Neural cell (in vitro differentiated cells): ENCODE measurements around the gene ITGB4. TPM values are rescaled to one million over a fixed set of nuclear protein-coding genes. Genes with fewer than 3 reads are reported as not detected.

ENCODE experiments used
- H2AFZ ChIP-seq: fragments of 200-600, 300-800 bp; sonication (generic), shearing (Covaris generic); 2 replicates; pipeline ENCODE4 v1.6.0; 2014; ENCODE audit warnings: low read depth, mild to moderate bottlenecking, antibody characterized with exemption, low read length, moderate library complexity
- H3F3A ChIP-seq: fragments of 200-600 bp; shearing (Covaris generic); 2 replicates; pipeline ENCODE4 v1.6.1; 2016; ENCODE audit warnings: mild to moderate bottlenecking, moderate library complexity, mixed read lengths, antibody characterized with exemption, low read length; ENCODE audit not compliant: insufficient read depth, poor library complexity, severe bottlenecking
- H3K27ac ChIP-seq: fragments of 200-600, 300-800 bp; sonication (generic), shearing (Covaris generic); 2 replicates; pipeline ENCODE4 v1.5.1; 2014; ENCODE audit warnings: mild to moderate bottlenecking, low read length, moderate library complexity
- H3K27me3 ChIP-seq: fragments of 300-800, 200-600 bp; sonication (generic), shearing (Covaris generic); 2 replicates; pipeline ENCODE4 v1.6.0; 2014; ENCODE audit warnings: mild to moderate bottlenecking, low read depth, low read length, moderate library complexity; ENCODE audit not compliant: insufficient read depth
- H3K36me3 ChIP-seq: fragments of 300-800, 200-600 bp; sonication (generic), shearing (Covaris generic); 2 replicates; pipeline ENCODE4 v1.5.1; 2014; ENCODE audit warnings: mild to moderate bottlenecking, antibody characterized with exemption, low read length, moderate library complexity; ENCODE audit not compliant: insufficient read depth
- H3K4me2 ChIP-seq: fragments of 300-800, 200-600 bp; sonication (generic), shearing (Covaris generic); 2 replicates; pipeline ENCODE4 v1.6.0; 2014; ENCODE audit warnings: mild to moderate bottlenecking, low read length
- H3K4me3 ChIP-seq: fragments of 300-800, 200-600 bp; sonication (generic), shearing (Covaris generic); 2 replicates; pipeline ENCODE4 v1.5.1; 2014; ENCODE audit warnings: mild to moderate bottlenecking, low read length, moderate library complexity
- H3K79me2 ChIP-seq: fragments of 200-600 bp; shearing (Covaris generic); replicated peaks from 2 replicates; pipeline ENCODE4 v1.6.0; 2014; ENCODE audit warnings: mild to moderate bottlenecking, low read length, moderate library complexity; ENCODE audit not compliant: insufficient read depth
- H3K9ac ChIP-seq: fragments of 300-800, 200-600 bp; sonication (generic), shearing (Covaris generic); 2 replicates; pipeline ENCODE4 v1.6.1; 2016; ENCODE audit warnings: mild to moderate bottlenecking, low read length, mixed read lengths
- H3K9me2 ChIP-seq: fragments of 200-600 bp; shearing (Covaris generic); 2 replicates; pipeline ENCODE4 v1.6.1; 2016; ENCODE audit warnings: mild to moderate bottlenecking, low read length, mixed read lengths; ENCODE audit not compliant: insufficient read depth
- H3K9me3 ChIP-seq: fragments of 200-600, 300-800 bp; sonication (generic), shearing (Covaris generic); 2 replicates; pipeline ENCODE4 v1.6.1; 2016; ENCODE audit warnings: mild to moderate bottlenecking, mixed run types, low read length, moderate library complexity, mixed read lengths
- H4K20me1 ChIP-seq: fragments of 200-600 bp; shearing (Covaris generic); 2 replicates; pipeline ENCODE4 v1.6.1; 2016; ENCODE audit warnings: mild to moderate bottlenecking, mixed run types; ENCODE audit not compliant: insufficient read depth
- CTCF ChIP-seq: fragments of 450-650 bp; IDR thresholded peaks from 2 replicates; pipeline ENCODE4 v1.5.1; 2014; ENCODE audit warnings: antibody characterized with exemption, mild to moderate bottlenecking, moderate library complexity; ENCODE audit not compliant: poor library complexity, severe bottlenecking
- EP300 ChIP-seq: fragments of 450-650 bp; conservative IDR thresholded peaks from 2 replicates; pipeline ENCODE4 v1.6.1; 2014; ENCODE audit warnings: antibody characterized with exemption, mild to moderate bottlenecking, moderate library complexity; ENCODE audit not compliant: poor library complexity, severe bottlenecking
- EZH2 ChIP-seq: fragments of 200-600, 300-800 bp; shearing (Covaris generic), sonication (generic); IDR thresholded peaks from 2 replicates; pipeline ENCODE4 v1.6.1; 2014; ENCODE audit warnings: antibody characterized with exemption, low read length, borderline replicate concordance, mild to moderate bottlenecking; ENCODE audit not compliant: insufficient read depth, poor library complexity, severe bottlenecking
- MXI1 ChIP-seq: fragments of 450-650 bp; conservative IDR thresholded peaks from 2 replicates; pipeline ENCODE4 v1.6.1; 2014; ENCODE audit warnings: antibody characterized with exemption, mild to moderate bottlenecking; ENCODE audit not compliant: poor library complexity, severe bottlenecking
- POLR2AphosphoS5 ChIP-seq: IDR thresholded peaks from 2 replicates; pipeline ENCODE4 v1.6.1; 2012
- RAD21 ChIP-seq: fragments of 450-650 bp; conservative IDR thresholded peaks from 2 replicates; pipeline ENCODE4 v1.6.1; 2014; ENCODE audit warnings: antibody characterized with exemption, mild to moderate bottlenecking, moderate library complexity
- REST ChIP-seq: IDR thresholded peaks from 2 replicates; pipeline ENCODE4 v1.6.1; 2012; ENCODE audit warnings: borderline replicate concordance
- SMC3 ChIP-seq: fragments of 450-650 bp; conservative IDR thresholded peaks from 2 replicates; pipeline ENCODE4 v1.6.1; 2014; ENCODE audit warnings: antibody characterized with exemption, mild to moderate bottlenecking, moderate library complexity; ENCODE audit not compliant: poor library complexity
- TAF1 ChIP-seq: IDR thresholded peaks from 2 replicates; pipeline ENCODE4 v1.6.1; 2012; ENCODE audit warnings: low read depth
- polyA plus RNA-seq: library from polyadenylated mRNA; depleted of rRNA; stranded (reverse); fragments of >200 nt; gene quantifications from 2 replicates; pipeline ENCODE4 v1.2.3, GENCODE V29; 2014

The ITGB4 gene
- polyA plus RNA-seq, 1 donor from 2014 or later = not detected

- no peaks in the 10 kb centered on the region for H3K9me3 ChIP-seq
- H4K20me1 ChIP-seq = no peaks in the 10 kb centered on the region
- H3K79me2 ChIP-seq = no peaks in the 10 kb centered on the region
- H3K9ac ChIP-seq = no peak overlapping the region
- TF ChIP-seq EZH2 = no peak
- TF ChIP-seq CTCF = no peak
- TF ChIP-seq TAF1 = no peak
- no peak for TF ChIP-seq RAD21
- no peak for TF ChIP-seq POLR2AphosphoS5
- TF ChIP-seq REST = no peak
- no peak for TF ChIP-seq MXI1
- no peak for TF ChIP-seq SMC3
- TF ChIP-seq EP300 = no peak
- H3K4me3 ChIP-seq = no peak overlapping the region
- H3K27me3 ChIP-seq = no peaks in the 10 kb centered on the region
- H3K27ac ChIP-seq = no peak overlapping the region
- H3K4me2 ChIP-seq = no peak overlapping the region
- H3K36me3 ChIP-seq = no peaks in the 10 kb centered on the region
- no peaks in the 10 kb centered on the region for H3F3A ChIP-seq
- no peak overlapping the region for H2AFZ ChIP-seq
- H3K9me2 ChIP-seq = no peaks in the 10 kb centered on the region
These were observed 13.5 kb downstream of the ITGB4 start for GRCh38 chr17:75734674-75735294.

- Histone ChIP-seq H3F3A (no peaks in the 10 kb centered on the region), H3K27me3 (no peaks in the 10 kb centered on the region), H3K4me3 (no peak overlapping the region), H2AFZ (no peak overlapping the region), H3K9me3 (no peaks in the 10 kb centered on the region), H3K36me3 (no peaks in the 10 kb centered on the region), H3K9ac (no peak overlapping the region), H3K9me2 (no peaks in the 10 kb centered on the region), H3K4me2 (no peak overlapping the region), H4K20me1 (no peaks in the 10 kb centered on the region), H3K79me2 (no peaks in the 10 kb centered on the region), H3K27ac (no peak overlapping the region)
- TF ChIP-seq CTCF = no peak
- no peak for TF ChIP-seq SMC3
- no peak for TF ChIP-seq TAF1
- no peak for TF ChIP-seq MXI1
- no peak for TF ChIP-seq EP300
- TF ChIP-seq RAD21 = no peak
- no peak for TF ChIP-seq POLR2AphosphoS5
- no peak for TF ChIP-seq REST
- no peak for TF ChIP-seq EZH2
These were observed 15.0 kb downstream of the ITGB4 start for GRCh38 chr17:75736173-75736835.
